Activated CD4-positive, alpha-beta T cell treated with anti-CD3 and anti-CD28 coated beads, Interleukin-2, amount 50 U/mL, for 4 hours (primary cell): Measurements from ENCODE around the gene TAP1.

Experiments
- DNase-seq, 2 experiments: peaks; one replicate each; pipeline ENCODE4 v3.0.0-alpha.2; 2020

TAP1 gene

GRCh38 chr6:32796848-32797776 lies 56.4 kb downstream of the TAP1 start:
- DNase-seq: peak; percentile 70 to 81
